RWPE1 (cell line): ENCODE data around the gene ALAS2.

Source experiments
- CTCF ChIA-PET: fragments of 350-600 bp; sonication (Branson Sonifier 250); formaldehyde crosslinking; extraction: SDS; loops from one replicate; lab custom pipeline; 2021; lab: Yijun Ruan, JAX
- POLR2A ChIA-PET: fragments of 400-600 bp; formaldehyde crosslinking; extraction: SDS; loops from one replicate; lab custom pipeline; 2020; ENCODE audit warnings: antibody characterized with exemption; ENCODE audit not compliant: low non-redundant PET; lab: Yijun Ruan, JAX
- DNase-seq: peaks from one replicate; pipeline ENCODE4 v3.0.0; 2012; ENCODE audit warnings: low spot score
- H3K27ac ChIP-seq: fragments of 450-650 bp; 2 replicates; pipeline ENCODE4 v1.5.1; 2017
- CTCF ChIP-seq: fragments of 450-650 bp; conservative IDR thresholded peaks from 2 replicates; pipeline ENCODE4 v1.5.1; 2017; ENCODE audit warnings: low read depth, mild to moderate bottlenecking

The ALAS2 gene

GRCh38 chrX:55005256-55005655, 25.5 kb downstream of the ALAS2 start:
- DNase-seq: no peak
- CTCF ChIA-PET: no interaction called here
- POLR2A ChIA-PET: no interaction called here
- TF ChIP-seq CTCF: no peak
- no peak overlapping the region for H3K27ac ChIP-seq

GRCh38 chrX:55004231-55004630, 26.5 kb downstream of the ALAS2 start:
- no peak for DNase-seq
- ChIA-PET POLR2A (no interaction called here), CTCF (interaction anchor here (0.7 kb wide), 1 partner anchor 25 kb away, joined by 3 read pairs; no protein-coding TSS in a partner anchor)
- no peak for TF ChIP-seq CTCF
- no peak overlapping the region for H3K27ac ChIP-seq

- ChIA-PET CTCF (no interaction called here), POLR2A (interaction anchor here (0.6 to 2.0 kb wide), 2 partner anchors 8 to 541 kb away, joined by 5 to 10 read pairs; no protein-coding TSS in a partner anchor)
- no peak for TF ChIP-seq CTCF
- H3K27ac ChIP-seq: peak within 1 kb of the TSS; percentile 90
- DNase-seq: peak; percentile 83
Measured at GRCh38 chrX:54999717-55000598, 30.8 kb downstream of the ALAS2 start, which contains the start of gene APEX2. APEX2 (plus strand) TSS chrX:55000363; CDS start chrX:55000423, 60 bp downstream.

GRCh38 chrX:54995621-54996020, 35.2 kb downstream of the ALAS2 start:
- ChIA-PET CTCF (no interaction called here), POLR2A (interaction anchor here (0.5 kb wide), 1 partner anchor 356 kb away, joined by 4 read pairs; no protein-coding TSS in a partner anchor)
- TF ChIP-seq CTCF: no peak
- no peak overlapping the region for H3K27ac ChIP-seq
- no peak for DNase-seq

- no peak for DNase-seq
- CTCF ChIA-PET: no interaction called here
- no peak overlapping the region for H3K27ac ChIP-seq
- POLR2A ChIA-PET: no interaction called here
- TF ChIP-seq CTCF: no peak
Measured at GRCh38 chrX:54994668-54995351, 36.0 kb downstream of the ALAS2 start.

GRCh38 chrX:54994099-54994498, 36.7 kb downstream of the ALAS2 start, which contains the start of gene PFKFB1:
PFKFB1 (minus strand) TSS chrX:54994188; CDS start chrX:54994007, 181 bp downstream.
- no peak for DNase-seq
- TF ChIP-seq CTCF: no peak
- CTCF ChIA-PET: no interaction called here
- H3K27ac ChIP-seq: no peak within 1 kb of the TSS
- POLR2A ChIA-PET: no interaction called here
